ENCODE data around the gene FNDC10.

Gene FNDC10

GRCh38 chr1:1604374-1605033 is 4.6 kb upstream of the FNDC10 start:
- no peak overlapping the region for H3K4me3 ChIP-seq (replicated peaks in 1 of 2; ENCODE audit: low read depth in 2 of 2, low read length in 2 of 2)
- no peak for DNase-seq (ENCODE audit: low read depth in 2 of 2)
- TF ChIP-seq CTCF (IDR thresholded peaks at IDR 0.05; ENCODE audit: low read depth, low read length), result no peak

- no peak for DNase-seq (ENCODE audit: low read depth in 2 of 2)
- no peak for TF ChIP-seq CTCF (IDR thresholded peaks at IDR 0.05; ENCODE audit: low read depth, low read length)
- no peak overlapping the region for H3K4me3 ChIP-seq (replicated peaks in 1 of 2; ENCODE audit: low read depth in 2 of 2, low read length in 2 of 2)
Observed at GRCh38 chr1:1603671-1604373, 3.9 kb upstream of the FNDC10 start.

DNA sequence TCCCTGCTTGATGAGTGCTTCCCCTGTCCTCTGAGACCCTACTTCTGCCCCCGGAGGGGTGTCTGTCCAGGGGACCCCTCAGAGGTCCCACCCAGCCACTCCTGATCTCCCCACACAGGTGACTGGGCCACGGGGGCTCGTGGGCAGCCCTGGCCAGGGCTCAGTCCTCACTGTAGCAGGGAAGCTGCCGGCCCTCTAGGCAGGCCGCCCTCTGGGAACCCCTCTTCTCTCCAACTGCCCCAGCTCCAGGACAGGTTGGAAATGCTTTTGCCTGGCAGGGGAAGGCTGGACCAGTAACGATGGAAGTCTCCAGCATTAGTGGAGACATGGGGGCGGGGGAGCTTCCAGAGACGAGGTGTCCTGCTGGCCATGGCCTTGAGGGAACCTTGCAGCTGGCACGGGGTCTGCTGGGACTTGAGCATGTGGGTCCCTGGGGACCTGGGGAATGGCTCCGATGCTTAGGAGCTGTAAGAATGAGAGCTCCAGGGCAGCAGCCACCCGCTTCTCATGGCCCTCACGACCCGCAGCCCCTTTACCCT is 3.1 kb upstream of the FNDC10 start:
- DNase-seq (ENCODE audit: low read depth in 2 of 2), result no peak
- TF ChIP-seq CTCF (IDR thresholded peaks at IDR 0.05; ENCODE audit: low read depth, low read length), result no peak

GRCh38 chr1:1602304-1602967 is 2.5 kb upstream of the FNDC10 start:
- TF ChIP-seq CTCF (IDR thresholded peaks at IDR 0.05; ENCODE audit: low read depth, low read length), result no peak
- DNase-seq (ENCODE audit: low read depth in 2 of 2), result no peak
- H3K4me3 ChIP-seq (replicated peaks in 1 of 2; ENCODE audit: low read depth in 2 of 2, low read length in 2 of 2), result no peak overlapping the region

More for the DNA sequence above, 3.1 kb upstream of the FNDC10 start:
- H3K4me3 ChIP-seq (replicated peaks in 1 of 2; ENCODE audit: low read depth in 2 of 2, low read length in 2 of 2), result no peak overlapping the region

- no peak for TF ChIP-seq CTCF (IDR thresholded peaks at IDR 0.05; ENCODE audit: low read depth, low read length)
- no peak for DNase-seq (ENCODE audit: low read depth in 2 of 2)
- H3K4me3 ChIP-seq (replicated peaks in 1 of 2; ENCODE audit: low read depth in 2 of 2, low read length in 2 of 2), result no peak overlapping the region
Observed at GRCh38 chr1:1601564-1602303, 1.8 kb upstream of the FNDC10 start.

DNA sequence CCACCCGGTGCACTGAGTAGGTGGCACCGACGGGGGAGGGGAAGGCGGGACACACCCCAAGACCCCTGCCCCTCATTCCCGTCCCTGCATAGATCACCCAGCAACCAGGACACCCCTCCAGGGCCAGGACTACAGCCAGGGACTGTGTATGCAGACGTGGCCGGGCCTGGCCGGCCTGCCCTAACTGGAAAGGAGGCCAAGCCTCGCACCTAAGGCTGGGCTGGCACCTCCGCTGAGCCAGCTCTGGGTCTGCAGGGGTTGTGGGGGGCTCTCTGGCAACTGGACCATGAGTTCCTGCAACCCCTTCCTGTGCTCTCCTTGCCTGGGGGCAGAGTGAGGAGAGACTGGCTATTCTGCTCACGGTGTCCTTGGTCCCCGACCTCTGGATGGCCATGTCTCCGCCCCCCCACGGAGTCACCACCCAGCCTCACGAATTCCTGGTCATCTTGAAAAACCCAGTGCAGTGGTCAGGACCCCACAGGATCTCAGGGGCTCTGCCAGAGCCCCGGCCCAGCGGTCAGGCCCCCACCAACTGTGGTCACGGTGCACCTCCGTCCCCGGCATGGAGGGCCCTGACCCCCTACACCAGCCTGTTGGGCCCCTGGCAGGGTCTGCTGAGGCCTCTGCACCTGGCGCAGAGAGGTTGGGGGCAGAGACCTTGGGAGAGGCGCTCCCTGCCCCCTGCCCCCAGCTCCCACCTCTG is 1.1 kb upstream of the FNDC10 start:
- DNase-seq (ENCODE audit: low read depth in 2 of 2), result no peak
- no peak for TF ChIP-seq CTCF (IDR thresholded peaks at IDR 0.05; ENCODE audit: low read depth, low read length)
- peak overlapping the region in 1 of 2 donors; percentile 42 for H3K4me3 ChIP-seq (replicated peaks in 1 of 2; ENCODE audit: low read depth in 2 of 2, low read length in 2 of 2)

Data from cardiac fibroblast (primary cell).